ENCODE results near the gene KDM4C.

The KDM4C gene

GRCh38 chr9:6759185-6759977 lies 1.6 kb downstream of the KDM4C start:
- peak overlapping the region; percentile 80 for H3K27ac ChIP-seq (ENCODE audit: low read depth, low read length, poor library complexity, severe bottlenecking)
- H3K9me2 ChIP-seq (ENCODE audit: low read depth, low read length): no peaks in the 10 kb centered on the region
- peaks cover 51% of the 10 kb centered on the region for H3K79me2 ChIP-seq (ENCODE audit: insufficient read depth, low read length)
- H3K4me1 ChIP-seq (ENCODE audit: insufficient read depth, low read length, severe bottlenecking): peaks cover 22% of the 10 kb centered on the region
- peak overlapping the region; percentile 78 for H3K4me3 ChIP-seq (ENCODE audit: low read depth, low read length, poor library complexity, severe bottlenecking)
- H3K4me2 ChIP-seq (ENCODE audit: low read length): peak overlapping the region; percentile 61
- H3K36me3 ChIP-seq (ENCODE audit: insufficient read depth, low read length): no peaks in the 10 kb centered on the region; the same call in 1 of the 2 replicates
- no peak overlapping the region for H2AFZ ChIP-seq (ENCODE audit: low read length)
- H3K27me3 ChIP-seq (ENCODE audit: insufficient read depth, low read length): no peaks in the 10 kb centered on the region
- H3K9me3 ChIP-seq (ENCODE audit: low read length): no peaks in the 10 kb centered on the region
- peak overlapping the region; percentile 75 for H3K9ac ChIP-seq (ENCODE audit: low read length)
- no peaks in the 10 kb centered on the region for H3F3A ChIP-seq (ENCODE audit: insufficient read depth, low read length)
- no peaks in the 10 kb centered on the region for H4K20me1 ChIP-seq (ENCODE audit: insufficient read depth, low read length)
- TF ChIP-seq EZH2 (IDR thresholded peaks at IDR 0.05; ENCODE audit: borderline replicate concordance, low read length) (no peak), CTCF (IDR thresholded peaks at IDR 0.05; ENCODE audit: low read length) (no peak)

GRCh38 chr9:6761306-6761705 lies 3.5 kb downstream of the KDM4C start:
- no peaks in the 10 kb centered on the region for H3K27me3 ChIP-seq (ENCODE audit: insufficient read depth, low read length)
- H3F3A ChIP-seq (ENCODE audit: insufficient read depth, low read length): no peaks in the 10 kb centered on the region
- peaks cover 70% of the 10 kb centered on the region for H3K79me2 ChIP-seq (ENCODE audit: insufficient read depth, low read length)
- no peaks in the 10 kb centered on the region for H4K20me1 ChIP-seq (ENCODE audit: insufficient read depth, low read length)
- H3K4me1 ChIP-seq (ENCODE audit: insufficient read depth, low read length, severe bottlenecking): peaks cover 41% of the 10 kb centered on the region
- no peak for TF ChIP-seq EZH2 (IDR thresholded peaks at IDR 0.05; ENCODE audit: borderline replicate concordance, low read length)
- TF ChIP-seq CTCF (IDR thresholded peaks at IDR 0.05; ENCODE audit: low read length): no peak
- peak overlapping the region; percentile 26 for H3K27ac ChIP-seq (ENCODE audit: low read depth, low read length, poor library complexity, severe bottlenecking)
- H2AFZ ChIP-seq (ENCODE audit: low read length): no peak overlapping the region
- H3K36me3 ChIP-seq (ENCODE audit: insufficient read depth, low read length): no peaks in the 10 kb centered on the region; the same call in 1 of the 2 replicates
- no peak overlapping the region for H3K4me3 ChIP-seq (ENCODE audit: low read depth, low read length, poor library complexity, severe bottlenecking)
- H3K9me3 ChIP-seq (ENCODE audit: low read length): no peaks in the 10 kb centered on the region
- no peak overlapping the region for H3K9ac ChIP-seq (ENCODE audit: low read length)
- H3K4me2 ChIP-seq (ENCODE audit: low read length): no peak overlapping the region; the same call in 1 of the 2 replicates
- no peaks in the 10 kb centered on the region for H3K9me2 ChIP-seq (ENCODE audit: low read depth, low read length)

- Histone ChIP-seq H3K9me3 (ENCODE audit: low read length) (no peaks in the 10 kb centered on the region), H3K9me2 (ENCODE audit: low read depth, low read length) (no peaks in the 10 kb centered on the region)
These were observed 5.5 kb downstream of the KDM4C start for GRCh38 chr9:6763244-6763643.

More at GRCh38 chr9:6763244-6763643, 5.5 kb downstream of the KDM4C start:
- H3K9ac ChIP-seq (ENCODE audit: low read length): no peak overlapping the region
- H3K27me3 ChIP-seq (ENCODE audit: insufficient read depth, low read length): no peaks in the 10 kb centered on the region
- TF ChIP-seq EZH2 (IDR thresholded peaks at IDR 0.05; ENCODE audit: borderline replicate concordance, low read length) (no peak), CTCF (IDR thresholded peaks at IDR 0.05; ENCODE audit: low read length) (no peak)
- H4K20me1 ChIP-seq (ENCODE audit: insufficient read depth, low read length): no peaks in the 10 kb centered on the region
- H3K36me3 ChIP-seq (ENCODE audit: insufficient read depth, low read length): no peaks in the 10 kb centered on the region; the same call in 1 of the 2 replicates
- H3K4me2 ChIP-seq (ENCODE audit: low read length): no peak overlapping the region
- no peaks in the 10 kb centered on the region for H3F3A ChIP-seq (ENCODE audit: insufficient read depth, low read length)
- peaks cover 86% of the 10 kb centered on the region for H3K79me2 ChIP-seq (ENCODE audit: insufficient read depth, low read length)
- no peak overlapping the region for H3K4me3 ChIP-seq (ENCODE audit: low read depth, low read length, poor library complexity, severe bottlenecking)
- H3K27ac ChIP-seq (ENCODE audit: low read depth, low read length, poor library complexity, severe bottlenecking): no peak overlapping the region
- peaks cover 41% of the 10 kb centered on the region for H3K4me1 ChIP-seq (ENCODE audit: insufficient read depth, low read length, severe bottlenecking)
- no peak overlapping the region for H2AFZ ChIP-seq (ENCODE audit: low read length)
